IMR-90 (cell line): ENCODE results near the gene OTUD7B. TPM values are rescaled to one million over a fixed set of nuclear protein-coding genes. Genes with fewer than 3 reads are reported as not detected.
"Not testable (repeated sequence)": the region's sequence is repeated elsewhere in the genome, so short reads cannot be mapped to it uniquely, and the experiment has no call there.

ENCODE experiments used
- ATAC-seq: fragments of 200-7000 bp; cut with Tn5 transposase; 2 replicates; pipeline ENCODE4 v1.9.1; 2020; ENCODE audit warnings: low read depth, mild to moderate bottlenecking, moderate library complexity
- BruUV-seq: library from RNA; stranded (reverse); fragments of 400-500 nt; replicated peaks from 2 replicates; lab custom pipeline; 2021; lab: Mats Ljungman, UMichigan
- CTCF ChIA-PET: fragments of 300-600 bp; formaldehyde crosslinking; extraction: SDS; loops from one replicate; lab custom pipeline; 2021; ENCODE audit warnings: antibody characterized with exemption; lab: Yijun Ruan, JAX
- POLR2A ChIA-PET: fragments of 300-600 bp; sonication (Branson Sonifier 250); formaldehyde crosslinking; loops from one replicate; lab custom pipeline; 2022; ENCODE audit warnings: antibody characterized with exemption; ENCODE audit not compliant: unreplicated experiment; lab: Charles Lee
- DNase-seq: peaks from one replicate; pipeline ENCODE4 v3.0.0; 2013
- H2AFZ ChIP-seq: replicated peaks from 2 replicates; pipeline ENCODE3; 2013; ENCODE audit warnings: low read length, mild to moderate bottlenecking; ENCODE audit not compliant: poor library complexity
- H2AK5ac ChIP-seq: 2 replicates; pipeline ENCODE4 v1.6.1; 2013; ENCODE audit warnings: low read depth, low read length, inconsistent platforms
- H2AK9ac ChIP-seq: replicated peaks from 2 replicates; pipeline ENCODE3; 2013; ENCODE audit warnings: mild to moderate bottlenecking, low read depth, low read length, moderate library complexity; ENCODE audit not compliant: poor library complexity
- H2BK120ac ChIP-seq: 2 replicates; pipeline ENCODE4 v1.6.1; 2013; ENCODE audit warnings: low read depth, low read length, inconsistent platforms
- H2BK15ac ChIP-seq: 3 replicates; pipeline ENCODE4 v1.6.1; 2013; ENCODE audit warnings: low read depth, low read length, inconsistent platforms
- H2BK20ac ChIP-seq: 2 replicates; pipeline ENCODE4 v1.6.1; 2013; ENCODE audit warnings: low read depth, mild to moderate bottlenecking, inconsistent platforms, low read length, moderate library complexity
- H2BK5ac ChIP-seq: 2 replicates; pipeline ENCODE4 v1.6.1; 2013; ENCODE audit warnings: mild to moderate bottlenecking, low read depth, low read length, inconsistent platforms; ENCODE audit not compliant: poor library complexity, severe bottlenecking
- H3K14ac ChIP-seq: replicated peaks from 2 replicates; pipeline ENCODE4 v1.6.1; 2013; ENCODE audit warnings: low read depth, low read length, inconsistent platforms
- H3K18ac ChIP-seq: 2 replicates; pipeline ENCODE4 v1.6.1; 2013; ENCODE audit warnings: low read depth, low read length, control low read depth
- H3K23ac ChIP-seq: 2 replicates; pipeline ENCODE4 v1.6.1; 2013; ENCODE audit warnings: low read depth, low read length, inconsistent platforms
- H3K27ac ChIP-seq: 2 replicates; pipeline ENCODE4 v1.5.1; 2013; ENCODE audit warnings: mild to moderate bottlenecking, control low read depth, low read length; ENCODE audit not compliant: insufficient read depth
- H3K27me3 ChIP-seq: 2 replicates; pipeline ENCODE4 v1.6.1; 2013; ENCODE audit warnings: low read length; ENCODE audit not compliant: control insufficient read depth, insufficient read depth
- H3K36me3 ChIP-seq: 2 replicates; pipeline ENCODE4 v1.6.1; 2013; ENCODE audit warnings: low read length, mixed read lengths; ENCODE audit not compliant: control insufficient read depth, insufficient read depth
- H3K4ac ChIP-seq: 2 replicates; pipeline ENCODE4 v1.6.1; 2013; ENCODE audit warnings: low read depth, low read length, inconsistent platforms
- H3K4me1 ChIP-seq: 2 replicates; pipeline ENCODE4 v1.6.1; 2013; ENCODE audit warnings: low read length, mixed read lengths; ENCODE audit not compliant: control insufficient read depth, insufficient read depth
- H3K4me2 ChIP-seq: 2 replicates; pipeline ENCODE4 v1.6.1; 2013; ENCODE audit warnings: low read depth, mild to moderate bottlenecking, control low read depth, low read length, moderate library complexity
- H3K4me3 ChIP-seq: 2 replicates; pipeline ENCODE4 v1.5.1; 2013; ENCODE audit warnings: low read depth, mild to moderate bottlenecking, control low read depth, low read length, moderate library complexity; ENCODE audit not compliant: insufficient read depth
- H3K56ac ChIP-seq: 2 replicates; pipeline ENCODE4 v1.6.1; 2013; ENCODE audit warnings: low read length, inconsistent platforms; ENCODE audit not compliant: insufficient read depth; ENCODE audit errors: extremely low read depth
- H3K79me1 ChIP-seq, 2 experiments: 2 replicates each; pipeline ENCODE4 v1.6.1; 2013; ENCODE audit warnings: low read length in 2 of 2, inconsistent platforms in 1 of 2, low read depth in 1 of 2
- H3K9ac ChIP-seq: 2 replicates; pipeline ENCODE4 v1.6.1; 2013; ENCODE audit warnings: low read depth, low read length, control low read depth
- H3K9me1 ChIP-seq: 2 replicates; pipeline ENCODE4 v1.6.1; 2013; ENCODE audit warnings: low read length, inconsistent platforms; ENCODE audit not compliant: insufficient read depth
- H3K9me3 ChIP-seq: 2 replicates; pipeline ENCODE4 v1.6.1; 2013; ENCODE audit warnings: low read length; ENCODE audit not compliant: control insufficient read depth, insufficient read depth
- H4K20me1 ChIP-seq: 2 replicates; pipeline ENCODE4 v1.6.1; 2013; ENCODE audit warnings: low read length, inconsistent platforms; ENCODE audit not compliant: insufficient read depth
- H4K5ac ChIP-seq: 2 replicates; pipeline ENCODE4 v1.6.1; 2013; ENCODE audit warnings: mild to moderate bottlenecking, low read depth, low read length, control low read depth
- H4K8ac ChIP-seq, 2 experiments: 2 replicates each; pipeline ENCODE4 v1.6.1; 2013; ENCODE audit warnings: low read depth in 2 of 2, low read length in 2 of 2, control low read depth in 1 of 2, inconsistent platforms in 1 of 2
- H4K91ac ChIP-seq: 2 replicates; pipeline ENCODE4 v1.6.1; 2013; ENCODE audit warnings: low read depth, low read length, inconsistent platforms; ENCODE audit not compliant: insufficient read depth
- WGBS, 2 experiments: methylation state at CpG; one replicate each; pipeline versions ENCODE4 v1.1.5 to v1.1.7; 2013; ENCODE audit warnings: missing lambda C conversion rate in 2 of 2; ENCODE audit not compliant: insufficient read length in 1 of 2; ENCODE audit errors: extremely low coverage in 2 of 2; 5-methylcytosine and 5-hydroxymethylcytosine counted together
- dilution Hi-C: fragments of 300-500 bp; cut with HindIII; formaldehyde crosslinking; loops from one replicate; pipeline ENCODE4 v1.14.3; 2018; ENCODE audit warnings: low sequenced_read_pairs; ENCODE audit not compliant: unreplicated experiment
- in situ Hi-C: fragments of 300-500 bp; cut with MboI; formaldehyde crosslinking; loops from 3 replicates; pipeline ENCODE4 v1.14.3; 2019; ENCODE audit warnings: low sequenced_read_pairs, inconsistent platforms, mixed read lengths
- intact Hi-C: fragments of 100-400 bp; cut with micrococcal nuclease; formaldehyde crosslinking; loops from 2 replicates; pipeline ENCODE4 v1.10.0; 2022
- polyA plus RNA-seq, 3 experiments: library from polyadenylated mRNA; depleted of rRNA; stranded (reverse); fragments of >200 nt; gene quantifications; 2 replicates each; pipeline ENCODE4 v1.2.3, GENCODE V29; 2012; ENCODE audit warnings: low replicate concordance in 1 of 3
- total RNA-seq: library from RNA; depleted of rRNA; stranded (reverse); fragments of >200 nt; gene quantifications from 2 replicates; pipeline ENCODE4 v1.2.3, GENCODE V29; 2012

OTUD7B gene
- total and polyA plus RNA-seq, 2 of the 4 experiments (the other 2 are of a cell fraction) = 7.5 to 18.6 TPM

DNA sequence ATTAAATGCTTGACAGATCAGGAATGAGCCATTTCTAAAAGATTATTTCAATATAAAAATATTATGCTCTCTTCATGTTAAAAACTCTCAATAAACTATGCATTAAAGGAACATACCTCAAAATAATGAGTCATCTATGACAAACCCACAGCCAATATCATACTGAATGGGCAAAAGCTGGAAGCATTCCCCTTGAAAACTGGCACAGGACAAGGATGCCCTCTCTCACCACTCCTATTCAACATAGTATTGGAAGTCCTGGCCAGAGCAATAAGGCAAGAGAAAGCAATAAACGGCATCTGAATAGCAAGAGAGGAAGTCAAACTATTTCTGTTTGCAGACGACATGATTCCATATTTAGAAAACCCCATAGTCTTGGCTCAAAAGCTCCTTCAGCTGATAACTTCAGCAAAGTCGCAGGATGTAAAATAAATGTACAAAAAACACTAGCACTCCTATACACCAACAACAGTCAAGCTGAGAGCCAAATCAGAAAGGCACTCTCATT, 41.4 kb upstream of the OTUD7B start:
- DNase-seq, H3K4ac ChIP-seq, H3K36me3 ChIP-seq, H2BK15ac ChIP-seq, dilution Hi-C loops, H3K79me1 ChIP-seq, H3K27ac ChIP-seq, BruUV-seq, H3K4me2 ChIP-seq, H3K9me3 ChIP-seq, H2BK5ac ChIP-seq, H3K14ac ChIP-seq, H2AFZ ChIP-seq, H3K4me1 ChIP-seq, ATAC-seq, H3K9ac ChIP-seq, H2BK120ac ChIP-seq, H4K8ac ChIP-seq, POLR2A ChIA-PET, H2BK20ac ChIP-seq, H3K56ac ChIP-seq, H2AK9ac ChIP-seq, H3K27me3 ChIP-seq, H4K20me1 ChIP-seq, H4K91ac ChIP-seq, H3K18ac ChIP-seq, H4K5ac ChIP-seq, CTCF ChIA-PET, H3K4me3 ChIP-seq, H3K23ac ChIP-seq, H2AK5ac ChIP-seq, H3K9me1 ChIP-seq: not testable (repeated sequence)
- in situ Hi-C loops = loop anchor here (5.0 to 10.0 kb wide), 2 partner anchors 90 to 157 kb away; partner anchors contain the start of gene BOLA1
- no CpG with 5 or more reads among the region's 3 CpGs for WGBS, 2 experiments
- intact Hi-C loops = loop anchor here (5.0 kb wide), 1 partner anchor 155 kb away; the partner anchor contains the start of gene BOLA1
